HEK293 (cell line): ENCODE data around the gene RSPH1.

Source experiments
- CTCF ChIP-seq: fragments of 450-650 bp; formaldehyde crosslinking; IDR thresholded peaks from 2 replicates; pipeline ENCODE4 v1.5.1; 2016; ENCODE audit warnings: missing biosample characterization, missing genetic modification characterization
- GLIS2 ChIP-seq: fragments of 450-650 bp; formaldehyde crosslinking; IDR thresholded peaks from 2 replicates; pipeline ENCODE4 v1.5.1; 2016; ENCODE audit warnings: missing biosample characterization, missing genetic modification characterization
- KLF16 ChIP-seq: fragments of 450-650 bp; formaldehyde crosslinking; IDR thresholded peaks from 2 replicates; pipeline ENCODE4 v1.5.1; 2017; ENCODE audit warnings: missing biosample characterization, missing genetic modification characterization
- PATZ1 ChIP-seq: fragments of 450-650 bp; formaldehyde crosslinking; IDR thresholded peaks from 2 replicates; pipeline ENCODE4 v1.5.1; 2016; ENCODE audit warnings: missing biosample characterization, missing genetic modification characterization
- PRDM1 ChIP-seq: fragments of 450-650 bp; formaldehyde crosslinking; IDR thresholded peaks from 2 replicates; pipeline ENCODE4; 2016; ENCODE audit warnings: missing biosample characterization, missing genetic modification characterization
- SETDB1 ChIP-seq: IDR thresholded peaks from one replicate; pipeline ENCODE4 v1.6.1; 2017; ENCODE audit warnings: mild to moderate bottlenecking, low read length, moderate library complexity, mixed read lengths; ENCODE audit not compliant: insufficient read length
- YY1 ChIP-seq: fragments of 450-650 bp; formaldehyde crosslinking; IDR thresholded peaks from 2 replicates; pipeline ENCODE4 v1.5.1; 2018; ENCODE audit warnings: missing biosample characterization, missing genetic modification characterization
- ZFP41 ChIP-seq: fragments of 450-650 bp; formaldehyde crosslinking; IDR thresholded peaks from 2 replicates; pipeline ENCODE4 v1.5.1; 2016; ENCODE audit warnings: missing biosample characterization, missing genetic modification characterization, borderline replicate concordance
- ZNF24 ChIP-seq: fragments of 450-650 bp; formaldehyde crosslinking; IDR thresholded peaks from 2 replicates; pipeline ENCODE4 v1.5.1; 2016; ENCODE audit warnings: missing biosample characterization, missing genetic modification characterization
- ZNF529 ChIP-seq: fragments of 450-650 bp; formaldehyde crosslinking; IDR thresholded peaks from 2 replicates; pipeline ENCODE4 v1.5.1; 2017; ENCODE audit warnings: missing genetic modification characterization, missing biosample characterization; ENCODE audit not compliant: insufficient replicate concordance
- ZNF621 ChIP-seq: fragments of 450-650 bp; formaldehyde crosslinking; IDR thresholded peaks from 2 replicates; pipeline ENCODE4 v1.5.1; 2017; ENCODE audit warnings: missing biosample characterization, missing genetic modification characterization
- ZNF670 ChIP-seq: fragments of 450-650 bp; formaldehyde crosslinking; IDR thresholded peaks from 2 replicates; pipeline ENCODE4 v1.5.1; 2016; ENCODE audit warnings: missing biosample characterization, missing genetic modification characterization, low read depth
- TF ChIP-seq, protein P1 (sequence below): fragments of 450-650 bp; formaldehyde crosslinking; IDR thresholded peaks from 2 replicates; pipeline ENCODE4 v1.5.1; 2016; ENCODE audit warnings: missing biosample characterization, missing genetic modification characterization

DNA sequence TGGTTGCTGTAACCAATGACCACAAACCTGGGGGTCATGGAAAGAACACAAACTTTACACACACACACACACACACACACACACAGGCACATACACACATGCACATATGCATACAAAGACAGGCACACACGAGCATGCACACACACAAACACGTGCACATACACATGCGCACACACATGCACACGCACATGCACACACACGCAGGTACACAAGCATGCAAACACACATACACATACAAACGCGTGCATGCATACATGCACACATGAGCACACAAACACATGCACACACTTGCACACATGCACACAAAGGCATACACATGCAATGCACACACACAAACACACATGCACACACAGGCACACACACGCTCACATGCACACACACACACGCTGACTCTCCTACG, 48.3 kb downstream of the RSPH1 start:
- TF ChIP-seq ZNF529 (tag by site-specific recombination), result no peak
- no peak for TF ChIP-seq CTCF (tag by site-specific recombination)
- TF ChIP-seq ZNF670 (tag by site-specific recombination), result no peak
- no peak for TF ChIP-seq ZNF24 (tag by site-specific recombination)
- no peak for TF ChIP-seq KLF16 (tag by site-specific recombination)
- no peak for TF ChIP-seq PATZ1 (tag by site-specific recombination)
- TF ChIP-seq, protein P1, sequence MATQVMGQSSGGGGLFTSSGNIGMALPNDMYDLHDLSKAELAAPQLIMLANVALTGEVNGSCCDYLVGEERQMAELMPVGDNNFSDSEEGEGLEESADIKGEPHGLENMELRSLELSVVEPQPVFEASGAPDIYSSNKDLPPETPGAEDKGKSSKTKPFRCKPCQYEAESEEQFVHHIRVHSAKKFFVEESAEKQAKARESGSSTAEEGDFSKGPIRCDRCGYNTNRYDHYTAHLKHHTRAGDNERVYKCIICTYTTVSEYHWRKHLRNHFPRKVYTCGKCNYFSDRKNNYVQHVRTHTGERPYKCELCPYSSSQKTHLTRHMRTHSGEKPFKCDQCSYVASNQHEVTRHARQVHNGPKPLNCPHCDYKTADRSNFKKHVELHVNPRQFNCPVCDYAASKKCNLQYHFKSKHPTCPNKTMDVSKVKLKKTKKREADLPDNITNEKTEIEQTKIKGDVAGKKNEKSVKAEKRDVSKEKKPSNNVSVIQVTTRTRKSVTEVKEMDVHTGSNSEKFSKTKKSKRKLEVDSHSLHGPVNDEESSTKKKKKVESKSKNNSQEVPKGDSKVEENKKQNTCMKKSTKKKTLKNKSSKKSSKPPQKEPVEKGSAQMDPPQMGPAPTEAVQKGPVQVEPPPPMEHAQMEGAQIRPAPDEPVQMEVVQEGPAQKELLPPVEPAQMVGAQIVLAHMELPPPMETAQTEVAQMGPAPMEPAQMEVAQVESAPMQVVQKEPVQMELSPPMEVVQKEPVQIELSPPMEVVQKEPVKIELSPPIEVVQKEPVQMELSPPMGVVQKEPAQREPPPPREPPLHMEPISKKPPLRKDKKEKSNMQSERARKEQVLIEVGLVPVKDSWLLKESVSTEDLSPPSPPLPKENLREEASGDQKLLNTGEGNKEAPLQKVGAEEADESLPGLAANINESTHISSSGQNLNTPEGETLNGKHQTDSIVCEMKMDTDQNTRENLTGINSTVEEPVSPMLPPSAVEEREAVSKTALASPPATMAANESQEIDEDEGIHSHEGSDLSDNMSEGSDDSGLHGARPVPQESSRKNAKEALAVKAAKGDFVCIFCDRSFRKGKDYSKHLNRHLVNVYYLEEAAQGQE (tag by site-specific recombination), result no peak
- no peak for TF ChIP-seq ZFP41
- no peak for TF ChIP-seq YY1 (tag by site-specific recombination)
- no peak for TF ChIP-seq ZNF621 (tag by site-specific recombination)
- no peak for TF ChIP-seq SETDB1
- no peak for TF ChIP-seq GLIS2
- no peak for TF ChIP-seq PRDM1 (tag by site-specific recombination)
